A204.1 (cell line): ENCODE results near the gene POMC.
"Not testable (repeated sequence)": the region's sequence is repeated elsewhere in the genome, so short reads cannot be mapped to it uniquely, and the experiment has no call there.

Source experiments
- FAIRE-seq: peaks from 2 replicates; lab custom pipeline; 2012; peaks lifted over from hg19 to GRCh38; lab: Jason Lieb, UNC

Gene POMC

GRCh38 chr2:25132299-25132635 lies 36.1 kb downstream of the POMC start:
- no peak for FAIRE-seq

- no peak for FAIRE-seq
Measured at GRCh38 chr2:25131567-25132298, 36.6 kb downstream of the POMC start.

GRCh38 chr2:25131253-25131566 lies 37.2 kb downstream of the POMC start:
- no peak for FAIRE-seq

GRCh38 chr2:25129901-25130520 lies 38.4 kb downstream of the POMC start:
- FAIRE-seq, result no peak

GRCh38 chr2:25127646-25128045 lies 40.7 kb downstream of the POMC start:
- no peak for FAIRE-seq

- FAIRE-seq, result not testable (repeated sequence)
Measured at GRCh38 chr2:25127071-25127470, 41.3 kb downstream of the POMC start.

- no peak for FAIRE-seq
Measured at GRCh38 chr2:25125976-25126375, 42.4 kb downstream of the POMC start.

- no peak for FAIRE-seq
Measured at GRCh38 chr2:25125189-25125588, 43.2 kb downstream of the POMC start.

GRCh38 chr2:25123682-25124081 lies 44.7 kb downstream of the POMC start:
- no peak for FAIRE-seq

- no peak for FAIRE-seq
Measured at GRCh38 chr2:25122367-25122766, 46.0 kb downstream of the POMC start.

GRCh38 chr2:25119263-25119662 lies 49.1 kb downstream of the POMC start:
- FAIRE-seq, result no peak

- no peak for FAIRE-seq
Measured at GRCh38 chr2:25116956-25117355, 51.4 kb downstream of the POMC start.

- FAIRE-seq, result no peak
Measured at GRCh38 chr2:25115902-25116301, 52.5 kb downstream of the POMC start.

GRCh38 chr2:25115249-25115883 lies 53.0 kb downstream of the POMC start:
- no peak for FAIRE-seq

- FAIRE-seq, result no peak
Measured at GRCh38 chr2:25112113-25112512, 56.3 kb downstream of the POMC start.
